NOMO-1 treated with dmso at 0.1 percent for 144 hours (cell line): Measurements from ENCODE around the gene ARHGAP18.

Experiments used
- DNase-seq: peaks from one replicate; lab custom pipeline; 2025; ENCODE audit not compliant: unreplicated experiment; lab: John Stamatoyannopoulos, UW

The ARHGAP18 gene

GRCh38 chr6:129709769-129710449 lies at the start of gene ARHGAP18:
TSS of gene ARHGAP18 (minus strand) at chr6:129710177. CDS start at chr6:129710136, 41 bp downstream.
- peak; percentile 82 for DNase-seq

GRCh38 chr6:129755787-129756186 lies 45.8 kb upstream of the ARHGAP18 start:
- DNase-seq: no peak

GRCh38 chr6:129754750-129755149 lies 44.8 kb upstream of the ARHGAP18 start:
- DNase-seq: no peak

- DNase-seq: peak; percentile 55
Measured at GRCh38 chr6:129753422-129753821, 43.4 kb upstream of the ARHGAP18 start.

- no peak for DNase-seq
Measured at GRCh38 chr6:129751384-129751783, 41.4 kb upstream of the ARHGAP18 start.

- DNase-seq: no peak
Measured at GRCh38 chr6:129750360-129750759, 40.4 kb upstream of the ARHGAP18 start.

- DNase-seq: peak; percentile 80
Measured at GRCh38 chr6:129749749-129750120, 39.8 kb upstream of the ARHGAP18 start.

GRCh38 chr6:129748901-129749748 lies 39.1 kb upstream of the ARHGAP18 start:
- no peak for DNase-seq

GRCh38 chr6:129748212-129748900 lies 38.4 kb upstream of the ARHGAP18 start:
- DNase-seq: peak; percentile 42

- DNase-seq: no peak
Measured at GRCh38 chr6:129747588-129748112, 37.7 kb upstream of the ARHGAP18 start.

GRCh38 chr6:129744880-129745237 lies 34.9 kb upstream of the ARHGAP18 start:
- no peak for DNase-seq

GRCh38 chr6:129744201-129744879 lies 34.4 kb upstream of the ARHGAP18 start:
- no peak for DNase-seq

- no peak for DNase-seq
Measured at GRCh38 chr6:129740013-129740412, 30.0 kb upstream of the ARHGAP18 start.

GRCh38 chr6:129736105-129736504 lies 26.1 kb upstream of the ARHGAP18 start:
- DNase-seq: no peak

GRCh38 chr6:129733290-129733689 lies 23.3 kb upstream of the ARHGAP18 start:
- DNase-seq: no peak

- no peak for DNase-seq
Measured at GRCh38 chr6:129732542-129732941, 22.6 kb upstream of the ARHGAP18 start.

- DNase-seq: no peak
Measured at GRCh38 chr6:129732034-129732433, 22.1 kb upstream of the ARHGAP18 start.

GRCh38 chr6:129731428-129731827 lies 21.5 kb upstream of the ARHGAP18 start:
- no peak for DNase-seq

GRCh38 chr6:129730477-129731165 lies 20.6 kb upstream of the ARHGAP18 start:
- no peak for DNase-seq

- DNase-seq: no peak
Measured at GRCh38 chr6:129726650-129727049, 16.7 kb upstream of the ARHGAP18 start.
